ENCODE measurements around the gene ATP2C2. TPM values are rescaled to one million over a fixed set of nuclear protein-coding genes. Genes with fewer than 3 reads are reported as not detected.

ATP2C2 gene
- total RNA-seq, 1 donor from 2014 or later: not detected

Other genes starting within 250 kb of the ATP2C2 start
- gene HSDL1, start 223.4 kb upstream of the ATP2C2 start, total RNA-seq: 19.2 and 23.1 TPM in 2 replicates
- gene DNAAF1, start 223.2 kb upstream of the ATP2C2 start, total RNA-seq: not detected in 2 replicates
- 67.9 and 74.4 TPM in 2 replicates for gene TAF1C, start 181.5 kb upstream of the ATP2C2 start, total RNA-seq
- not detected in 2 replicates for gene ADAD2, start 177.4 kb upstream of the ATP2C2 start, total RNA-seq
- not detected in 2 replicates for gene KCNG4, start 128.5 kb upstream of the ATP2C2 start, total RNA-seq
- gene WFDC1, start 73.7 kb upstream of the ATP2C2 start, total RNA-seq: not detected in 2 replicates
- gene MEAK7, start 136.1 kb downstream of the ATP2C2 start, total RNA-seq: 10.6 and 10.9 TPM in 2 replicates
- gene COTL1, start 249.5 kb downstream of the ATP2C2 start, total RNA-seq: 531 and 535 TPM in 2 replicates